ENCODE results near the gene MROH8. TPM values are rescaled to one million over a fixed set of nuclear protein-coding genes. Genes with fewer than 3 reads are reported as not detected.

The MROH8 gene
- total and polyA plus RNA-seq, 8 donors = 1.1 to 6.9 (median 1.5) TPM

DNA sequence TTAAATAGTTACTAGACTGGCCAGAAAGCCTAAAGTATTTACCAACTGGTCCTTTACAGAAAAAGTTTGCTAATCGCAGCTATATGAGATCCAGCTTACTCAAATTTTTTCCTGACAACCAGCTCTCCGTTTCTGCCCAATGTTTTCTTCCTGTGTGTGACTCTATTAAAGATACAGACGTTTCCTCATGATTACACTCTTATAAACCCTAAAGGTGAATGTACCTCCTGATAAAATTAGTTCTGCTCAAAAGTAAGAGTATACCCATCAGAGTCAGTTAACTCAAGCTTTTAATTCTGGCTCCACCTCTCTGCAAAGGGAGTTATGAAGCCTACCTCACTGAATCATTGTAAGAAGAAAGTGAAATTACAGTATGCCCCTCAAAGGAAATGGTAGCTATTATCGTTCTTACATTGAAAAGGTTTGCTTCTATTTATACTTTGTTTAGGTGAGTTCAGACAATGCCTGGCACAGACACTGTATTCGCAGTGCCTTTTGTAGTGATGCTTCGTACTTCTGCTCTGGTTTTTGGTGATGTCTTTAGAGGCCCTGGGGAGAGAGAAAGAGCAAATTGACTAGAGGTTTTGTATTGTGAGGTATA is 10.2 kb upstream of the MROH8 start:
- DNase-seq (no peak), ATAC-seq (no peak), FAIRE-seq (no peak)
- intact Hi-C loops (cut with DNase I) = loop anchor here in 1 of 3 donors (5.0 kb wide), 1 partner anchor 343 kb away; no protein-coding TSS in a partner anchor
- no peaks in the 10 kb centered on the region for H3K9me3 ChIP-seq
- H3K27me3 ChIP-seq = no peaks in the 10 kb centered on the region
- H3K4me1 ChIP-seq = peaks cover 13 to 28% (median 15%) of the 10 kb centered on the region in 3 donors
- no peak for TF ChIP-seq CTCF (IDR thresholded peaks at IDR 0.05)
- no peak overlapping the region for H3K27ac ChIP-seq
- H3K36me3 ChIP-seq = peaks cover 0 to 22% (median 0%) of the 10 kb centered on the region in 3 donors
- WGBS, 2 donors = 40 to 44% methylated on average over 6 of the region's 6 CpGs
- H3K4me3 ChIP-seq = no peak overlapping the region

GRCh38 chr20:37188787-37189186 is 9.4 kb upstream of the MROH8 start:
- WGBS, 2 donors = 87 to 88% methylated on average over 6 to 7 of the region's 7 CpGs
- DNase-seq (no peak), ATAC-seq (no peak), FAIRE-seq (no peak)
- no peaks in the 10 kb centered on the region for H3K27me3 ChIP-seq
- peaks cover 0 to 24% (median 0%) of the 10 kb centered on the region in 3 donors for H3K36me3 ChIP-seq
- H3K4me3 ChIP-seq = no peak overlapping the region
- H3K9me3 ChIP-seq = no peaks in the 10 kb centered on the region
- TF ChIP-seq CTCF (IDR thresholded peaks at IDR 0.05) = no peak
- intact Hi-C loops (cut with DNase I) = no loop called here
- H3K4me1 ChIP-seq = peaks cover 13 to 28% (median 15%) of the 10 kb centered on the region in 3 donors
- H3K27ac ChIP-seq = no peak overlapping the region

DNA sequence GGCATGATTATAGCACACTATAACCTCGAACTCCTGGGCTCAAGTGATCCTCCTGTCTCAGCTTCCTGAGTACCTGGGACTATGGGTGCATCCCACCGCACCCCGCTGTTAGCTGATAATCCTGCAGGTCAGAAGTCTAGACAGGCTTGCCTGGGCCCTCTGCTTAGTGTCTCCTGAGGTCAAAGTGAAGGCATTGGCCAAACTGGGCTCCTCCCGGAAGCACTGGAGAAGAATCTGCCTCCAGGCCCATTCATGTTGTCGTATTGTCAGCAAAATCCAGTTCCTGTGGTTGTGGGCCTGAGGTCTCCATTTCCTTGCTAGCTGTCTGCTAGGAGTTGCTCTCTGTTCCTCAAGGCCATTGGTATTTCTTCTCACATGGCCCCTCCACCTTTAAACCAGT is 6.3 kb upstream of the MROH8 start:
- 94 to 95% methylated on average over 5 of the region's 5 CpGs for WGBS, 2 donors
- Histone ChIP-seq H3K4me1 (peaks cover 7 to 30% (median 11%) of the 10 kb centered on the region in 3 donors), H3K9me3 (no peaks in the 10 kb centered on the region), H3K27ac (no peak overlapping the region), H3K27me3 (no peaks in the 10 kb centered on the region), H3K36me3 (peaks cover 0 to 29% (median 0%) of the 10 kb centered on the region in 3 donors), H3K4me3 (no peak overlapping the region)
- TF ChIP-seq CTCF (IDR thresholded peaks at IDR 0.05) = no peak
- intact Hi-C loops (cut with DNase I) = no loop called here
- ATAC-seq = peak in 1 of 4 donors; percentile 25
- DNase-seq = no peak
- no peak for FAIRE-seq

GRCh38 chr20:37179683-37180524 is 556 bp upstream of the MROH8 start:
- FAIRE-seq = no peak
- Histone ChIP-seq H3K4me1 (peaks cover 0 to 25% (median 8%) of the 10 kb centered on the region in 3 donors), H3K27ac (peak overlapping the region; percentile 98 to 100 (median 99)), H3K9me3 (no peaks in the 10 kb centered on the region), H3K36me3 (peaks cover 0 to 12% (median 0%) of the 10 kb centered on the region in 3 donors), H3K4me3 (peak overlapping the region; percentile 77 to 98 (median 88)), H3K27me3 (no peaks in the 10 kb centered on the region)
- no peak for DNase-seq
- WGBS, 2 donors = 4% methylated on average over 15 of the region's 15 CpGs
- TF ChIP-seq CTCF (IDR thresholded peaks at IDR 0.05) = no peak
- intact Hi-C loops (cut with DNase I) = no loop called here
- ATAC-seq = no peak

Measured in pancreas (tissue), 10 donors.